GM12892 (cell line): ENCODE data around the gene UBASH3A.

Experiments
- POLR2A ChIP-seq: IDR thresholded peaks from 2 replicates; pipeline ENCODE4 v1.6.1; 2011; ENCODE audit warnings: low read depth, low read length, control low read depth
- POLR2AphosphoS5 ChIP-seq: IDR thresholded peaks from 2 replicates; pipeline ENCODE4 v1.6.1; 2011; ENCODE audit warnings: low read depth, low read length, control low read depth
- TAF1 ChIP-seq: IDR thresholded peaks from 2 replicates; pipeline ENCODE4 v1.6.1; 2011; ENCODE audit warnings: low read depth, mild to moderate bottlenecking, control low read depth, low read length, borderline replicate concordance

DNA sequence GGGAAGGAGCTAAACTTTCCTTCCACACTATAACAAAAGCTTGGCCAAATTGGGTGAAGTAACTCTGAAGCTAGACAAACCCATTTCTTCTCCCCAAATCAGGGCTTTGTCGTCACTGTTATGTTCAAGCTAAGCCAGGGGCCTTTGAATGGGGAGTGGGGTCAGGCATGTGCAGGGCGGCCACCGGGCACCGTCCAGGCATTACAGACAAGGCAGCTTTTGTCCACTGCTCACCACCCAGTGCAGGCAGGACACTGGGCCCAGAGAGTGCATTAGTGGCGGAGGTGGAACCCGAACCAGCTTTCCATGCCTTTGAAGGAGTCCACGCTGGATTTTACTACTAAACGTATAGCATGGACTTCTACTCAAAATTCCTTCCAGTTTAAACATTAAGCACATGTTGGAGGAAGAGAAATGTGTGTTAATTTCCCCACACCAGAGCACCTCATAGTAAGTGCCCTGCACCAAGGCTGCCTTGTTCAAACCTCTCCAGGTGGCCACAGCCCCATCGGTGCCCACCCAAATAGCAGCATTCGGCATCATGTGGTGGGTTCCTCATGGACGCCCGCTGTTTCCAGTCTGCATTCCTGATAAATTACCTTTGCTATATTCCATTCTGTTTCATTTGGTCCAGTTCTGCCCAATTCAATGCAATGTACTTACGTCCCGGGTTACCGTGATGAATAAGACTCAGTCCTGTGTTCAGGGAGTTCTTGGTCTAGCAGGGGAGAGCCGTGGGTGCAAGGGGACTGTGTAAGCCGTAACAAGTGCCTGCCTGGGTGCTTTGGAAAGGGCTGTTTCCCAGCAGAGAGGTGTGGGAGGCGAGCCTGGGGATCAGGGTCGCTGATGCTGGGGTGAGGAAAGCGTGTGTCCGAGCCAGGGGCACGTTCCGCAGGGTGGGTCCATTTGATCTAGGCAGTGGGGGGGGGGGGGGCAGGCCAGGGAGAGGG lies 1.6 kb downstream of the UBASH3A start:
- TF ChIP-seq TAF1 (no peak), POLR2AphosphoS5 (no peak), POLR2A (no peak)
